Esophagus mucosa (tissue), 1 donor: ENCODE data around the gene CNKSR3. TPM values are rescaled to one million over a fixed set of nuclear protein-coding genes. Genes with fewer than 3 reads are reported as not detected.
A peak's percentile ranks its signal among the peaks of the same experiment; 100 is the strongest.

Experiments
- ATAC-seq: fragments of 200-7000 bp; cut with Tn5 transposase; one replicate; pipeline ENCODE4 v1.9.1; 2020
- total RNA-seq: library from RNA; stranded (reverse); gene quantifications from one replicate; pipeline ENCODE4 v1.2.4, GENCODE V29; 2023
- donor health status: DM: yes; HTN: yes; CAD: no.

CNKSR3 gene
- total RNA-seq, 1 donor from 2014 or later: 24.5 TPM

DNA sequence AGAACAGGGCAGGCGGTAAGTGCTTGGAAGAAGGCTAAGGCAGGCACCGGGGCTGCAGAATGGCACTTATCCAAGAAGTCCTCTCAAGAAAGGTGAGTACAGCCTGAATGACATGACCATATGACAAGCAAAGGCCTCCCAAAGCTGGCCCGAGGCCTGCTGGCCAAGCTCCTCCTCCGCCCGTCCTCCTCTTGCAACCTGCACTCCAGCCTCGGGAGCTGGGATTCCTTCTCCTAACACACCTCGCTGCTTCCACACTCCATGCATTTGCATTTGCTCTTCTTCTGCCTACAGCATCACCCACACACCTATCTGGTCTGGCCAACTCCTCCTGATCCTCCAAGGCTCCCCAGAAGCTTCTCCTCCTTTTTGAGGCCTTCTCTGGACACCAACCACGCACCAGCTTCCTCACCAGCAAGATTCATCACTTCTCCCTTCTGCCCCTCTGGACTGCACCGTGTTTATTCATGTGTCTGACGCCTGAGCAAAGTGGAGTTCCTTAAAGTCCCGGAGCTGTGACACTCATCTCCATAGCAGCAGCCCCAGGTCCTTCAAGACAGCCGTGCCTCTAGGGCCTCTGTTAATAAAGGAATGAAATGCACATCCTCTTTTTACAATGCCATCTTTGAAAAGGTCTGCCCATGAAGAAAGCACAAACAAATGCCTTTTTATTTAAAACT lies 32.3 kb downstream of the CNKSR3 start:
- ATAC-seq: no peak

GRCh38 chr6:154476494-154476893 lies 34.0 kb downstream of the CNKSR3 start:
- ATAC-seq: no peak

DNA sequence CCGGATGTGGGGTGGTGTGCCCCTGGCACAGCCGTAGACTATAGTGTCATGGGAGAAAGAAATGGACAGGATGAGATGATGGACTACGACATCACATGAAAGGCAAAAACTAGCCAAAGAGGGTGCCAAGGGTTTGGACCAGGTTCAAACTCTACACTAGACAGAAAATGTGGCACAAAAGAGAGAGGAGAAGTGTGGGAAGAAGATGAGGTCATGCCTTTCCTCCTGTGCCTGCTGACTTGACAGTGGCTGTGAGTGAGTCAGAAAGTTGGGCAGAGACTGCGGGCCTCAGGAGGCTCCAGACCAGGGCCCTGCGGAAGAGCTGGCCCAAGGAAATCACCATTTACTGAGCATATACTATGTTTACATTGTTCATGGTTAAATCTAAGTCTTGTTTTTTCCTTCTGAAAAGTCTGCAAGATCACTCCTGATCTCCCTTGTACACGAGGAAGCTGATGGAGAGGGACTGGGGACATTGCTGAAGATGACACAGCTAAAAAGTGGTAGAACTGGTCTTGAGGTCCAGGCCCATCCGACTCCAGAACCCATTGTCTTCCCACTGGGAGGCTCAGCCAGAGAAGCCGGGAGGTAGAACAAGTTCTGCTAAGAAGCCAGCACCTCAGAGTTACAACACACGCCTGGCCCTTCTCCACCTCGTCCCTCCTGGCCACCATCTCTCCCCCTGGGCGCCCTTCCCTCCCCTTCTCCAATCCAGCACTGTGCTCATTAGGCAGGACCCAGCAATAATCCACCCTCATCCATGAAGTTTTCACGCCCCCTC lies 35.6 kb downstream of the CNKSR3 start:
- peak; percentile 94 for ATAC-seq

GRCh38 chr6:154473324-154473723 lies 37.2 kb downstream of the CNKSR3 start:
- ATAC-seq: no peak

GRCh38 chr6:154471609-154472362 lies 38.7 kb downstream of the CNKSR3 start:
- peak; percentile 62 for ATAC-seq

- ATAC-seq: no peak
Observed at GRCh38 chr6:154469306-154469935, 41.1 kb downstream of the CNKSR3 start.

- ATAC-seq: no peak
Observed at GRCh38 chr6:154468760-154469159, 41.7 kb downstream of the CNKSR3 start.

DNA sequence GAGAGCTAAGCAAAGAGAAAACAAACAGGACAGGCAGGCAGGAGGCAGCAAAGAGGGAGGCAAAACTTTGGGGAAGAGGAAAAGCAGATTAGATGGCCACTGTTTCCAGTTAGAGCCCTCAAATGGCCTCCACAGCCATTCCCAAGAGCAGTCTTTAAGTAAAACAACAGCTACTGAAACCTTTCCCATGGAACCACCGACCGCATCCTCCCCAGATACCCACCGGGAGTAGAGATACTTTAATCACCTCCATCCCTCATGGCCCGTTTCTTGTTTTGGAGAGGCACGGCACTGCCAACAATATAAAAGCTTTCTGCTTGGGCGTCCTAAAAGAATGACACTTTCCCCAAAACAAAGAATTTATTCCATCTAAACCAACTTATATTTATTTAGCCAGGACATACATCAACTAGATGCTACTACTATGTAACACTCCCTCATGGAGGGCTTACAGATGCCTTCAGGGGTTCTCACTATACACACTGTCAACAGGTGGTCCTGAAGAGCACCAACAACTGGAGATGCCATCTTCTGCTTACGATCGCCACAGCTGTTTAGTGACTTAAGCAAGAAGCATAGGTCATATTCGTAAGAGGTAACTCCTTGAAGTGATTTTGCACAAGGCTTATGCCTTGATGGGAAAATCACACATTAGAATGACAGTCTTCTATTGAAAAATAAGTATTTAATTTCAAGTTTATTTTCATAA lies 43.4 kb downstream of the CNKSR3 start:
- no peak for ATAC-seq

DNA sequence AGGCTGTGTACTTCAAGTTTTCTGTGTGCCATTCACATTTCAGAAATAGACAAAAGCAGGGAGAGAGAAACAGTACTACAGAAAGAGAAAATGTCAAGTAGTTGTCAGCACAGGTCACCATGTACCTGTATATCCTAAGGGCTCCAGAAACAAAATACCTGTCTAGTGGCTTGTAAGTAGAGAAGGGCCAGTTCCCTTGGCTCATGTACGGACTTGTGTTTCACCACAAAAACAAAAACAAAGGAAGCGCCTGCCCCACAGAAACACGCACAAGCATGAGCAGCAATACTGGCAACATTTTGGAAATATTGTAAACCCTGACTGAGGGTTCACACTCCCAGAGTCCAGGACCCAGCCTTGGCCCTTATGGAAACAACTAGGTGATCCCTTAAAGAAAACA lies 44.3 kb downstream of the CNKSR3 start:
- peak; percentile 89 for ATAC-seq

DNA sequence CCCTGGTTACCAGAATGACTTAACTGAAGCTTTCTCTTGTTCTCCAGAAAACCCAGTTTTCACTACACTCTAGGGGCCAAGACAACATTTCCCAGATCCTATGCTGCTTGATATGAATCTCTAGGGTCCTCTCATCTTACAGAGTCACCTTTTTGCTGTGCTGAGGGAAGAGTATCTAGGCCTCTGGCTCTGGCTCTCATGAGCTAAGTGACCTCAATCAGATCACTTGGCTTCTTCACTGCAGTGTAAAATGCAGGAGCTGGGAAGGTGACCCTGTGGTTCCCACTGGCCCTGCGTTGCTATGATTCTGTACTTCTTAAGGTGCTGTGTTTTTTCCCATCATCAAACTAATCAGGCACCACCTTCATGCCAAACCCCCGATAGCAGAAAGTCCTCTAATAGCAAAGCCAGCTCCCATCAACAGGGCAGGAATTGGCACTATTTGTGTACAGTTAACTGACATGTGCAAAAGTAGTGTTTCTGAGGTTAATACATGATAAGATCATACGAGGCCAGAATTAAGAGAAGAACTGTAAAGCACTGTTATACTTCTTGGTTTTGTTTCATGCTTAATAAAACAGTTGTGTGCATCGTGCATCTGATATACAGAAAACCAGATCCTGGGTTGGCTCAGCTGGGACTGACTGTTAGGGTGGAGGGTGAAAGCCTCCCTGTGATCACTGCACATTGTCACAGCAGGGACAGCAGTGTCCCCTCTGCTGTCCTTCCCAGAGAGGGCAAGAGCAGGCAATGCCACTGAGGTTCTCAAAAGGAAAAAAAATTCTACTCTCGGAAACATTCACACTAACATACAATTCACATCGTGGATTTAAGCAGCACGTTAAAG lies 46.7 kb downstream of the CNKSR3 start:
- ATAC-seq: no peak

- ATAC-seq: no peak
Observed at GRCh38 chr6:154462425-154462824, 48.1 kb downstream of the CNKSR3 start.

DNA sequence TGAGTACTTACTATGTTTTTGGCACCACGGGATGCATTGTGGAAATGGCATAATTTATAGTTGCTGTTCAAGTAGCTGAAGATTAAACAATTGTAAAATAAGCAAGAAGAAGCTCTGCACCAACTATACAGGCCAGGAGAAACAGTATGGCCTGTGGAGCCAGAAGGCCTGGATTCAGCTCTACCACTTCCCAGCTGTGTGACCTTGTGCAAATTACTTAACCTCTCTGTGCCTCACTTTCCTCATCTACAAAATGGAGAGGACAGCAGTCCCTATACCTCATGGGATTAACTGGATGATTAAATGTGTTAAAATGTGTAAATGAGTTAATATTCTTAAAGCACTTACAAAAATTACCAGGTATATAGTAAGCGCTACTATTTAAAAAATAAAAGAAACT lies 49.1 kb downstream of the CNKSR3 start:
- ATAC-seq: no peak

GRCh38 chr6:154460306-154461071 lies 50.0 kb downstream of the CNKSR3 start:
- ATAC-seq: no peak

GRCh38 chr6:154459513-154459912 lies 51.0 kb downstream of the CNKSR3 start:
- no peak for ATAC-seq

DNA sequence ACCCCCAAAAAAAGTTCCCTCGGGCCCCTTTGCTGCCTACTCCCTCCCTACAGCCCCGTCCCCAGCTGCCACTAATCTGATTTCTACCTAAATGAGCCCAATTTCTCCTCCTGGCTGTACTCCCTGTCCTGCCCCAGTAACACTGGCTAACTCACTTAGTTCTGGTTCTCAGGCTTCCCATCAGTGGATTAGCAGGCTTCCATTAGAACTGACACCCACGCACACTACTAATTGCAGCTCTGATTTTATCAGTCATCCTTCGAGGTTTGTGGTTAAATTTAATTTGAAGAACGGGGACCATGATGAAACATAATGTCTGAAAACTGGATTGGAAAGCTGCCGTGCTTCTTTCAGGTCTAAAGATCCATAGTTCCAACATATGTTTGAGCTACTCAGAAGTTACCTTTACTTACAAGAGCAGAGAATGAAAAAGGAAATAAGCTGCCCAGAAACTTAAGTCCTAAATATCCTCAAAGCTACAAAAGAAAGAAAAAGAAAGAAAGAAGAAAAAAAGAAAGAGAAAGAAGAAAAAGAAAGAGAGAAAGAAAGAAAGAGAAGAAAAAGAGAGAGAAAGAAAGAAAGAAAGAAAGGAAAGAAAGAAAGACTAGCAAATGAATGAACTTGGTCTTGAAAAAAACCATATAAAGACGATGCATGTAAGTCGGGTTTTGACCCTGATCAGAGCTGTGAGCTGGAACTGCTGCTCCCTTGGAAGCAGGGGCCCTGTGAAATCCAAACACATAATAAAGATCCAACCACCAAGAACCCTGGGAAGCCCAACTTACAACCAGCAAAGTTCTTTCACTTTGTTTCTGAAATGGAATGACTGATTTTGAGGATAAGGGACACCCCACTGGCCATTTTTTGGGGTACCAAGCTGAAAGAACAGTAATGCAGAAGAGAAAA lies 51.7 kb downstream of the CNKSR3 start:
- no peak for ATAC-seq

DNA sequence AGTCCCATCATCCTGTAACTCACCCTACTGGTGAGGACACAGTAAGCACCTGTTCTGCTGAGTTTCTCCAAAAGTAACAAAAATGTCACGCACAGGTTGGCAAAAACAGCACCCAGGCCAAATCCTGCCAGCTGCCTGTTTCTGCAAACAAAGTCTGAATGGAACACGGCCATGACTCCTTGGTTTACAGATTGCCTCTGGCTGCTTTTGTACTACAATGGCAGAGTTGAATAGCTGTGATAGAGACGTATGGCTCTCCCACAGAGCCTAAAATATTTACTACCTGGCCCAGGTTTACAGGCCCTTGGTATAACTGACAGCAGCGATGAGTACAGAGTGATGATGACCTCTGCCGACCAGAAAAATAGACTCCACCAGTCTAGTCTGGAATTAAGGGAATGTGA lies 52.6 kb downstream of the CNKSR3 start:
- peak; percentile 86 for ATAC-seq

GRCh38 chr6:154457046-154457713 lies 53.3 kb downstream of the CNKSR3 start:
- ATAC-seq: peak; percentile 66

DNA sequence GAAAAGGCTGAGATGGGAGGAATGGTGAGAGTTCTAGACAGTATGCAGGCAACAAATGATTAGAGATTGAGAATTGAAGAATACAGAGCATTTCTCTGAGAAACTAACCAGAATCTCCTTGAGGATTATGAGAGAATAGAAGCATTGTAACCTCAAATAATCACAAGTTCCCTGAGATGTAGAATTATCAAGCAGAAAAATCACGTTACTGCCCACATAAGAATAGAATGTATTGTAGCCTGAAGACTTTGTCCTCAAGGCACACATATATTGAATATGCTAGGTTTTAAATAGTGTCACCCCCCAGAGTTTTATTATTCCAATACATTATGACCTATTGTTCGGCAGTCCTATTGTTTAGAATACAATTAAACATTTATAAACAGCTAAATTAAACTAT lies 57.2 kb downstream of the CNKSR3 start:
- no peak for ATAC-seq

DNA sequence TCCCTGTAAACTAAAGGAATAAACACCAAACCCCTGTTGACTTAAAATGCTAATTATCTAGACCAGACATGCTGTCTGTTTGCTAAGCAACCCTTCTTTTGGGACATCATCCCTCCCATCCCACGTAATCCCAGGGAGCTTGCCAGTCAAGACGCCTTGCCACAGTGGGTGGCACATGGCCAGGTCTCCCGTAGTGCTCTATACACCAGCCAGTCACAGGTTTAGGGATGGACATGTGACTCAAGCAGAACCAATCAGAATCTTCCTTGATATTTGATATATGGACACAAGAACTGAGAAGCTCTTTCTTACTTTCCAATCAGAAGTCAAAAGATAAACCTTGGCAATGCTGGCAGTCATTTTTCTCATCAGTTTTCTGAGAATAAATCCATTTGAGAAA lies 60.0 kb downstream of the CNKSR3 start:
- no peak for ATAC-seq
